ENCODE results near the gene HNRNPUL2. TPM values are rescaled to one million over a fixed set of nuclear protein-coding genes. Genes with fewer than 3 reads are reported as not detected.
"Not testable (repeated sequence)": the region's sequence is repeated elsewhere in the genome, so short reads cannot be mapped to it uniquely, and the experiment has no call there.

Gene HNRNPUL2
- total RNA-seq, 1 experiment from 2014 or later, result 43.5 TPM

GRCh38 chr11:62770778-62771143, 43.5 kb upstream of the HNRNPUL2 start:
- H3K14ac ChIP-seq (ENCODE audit: insufficient read depth, low read length), result peak overlapping the region; percentile 48; the same call in 1 of the 2 replicates
- H2AFZ ChIP-seq (ENCODE audit: low read length), result no peak overlapping the region
- H2BK120ac ChIP-seq (ENCODE audit: low read depth, low read length, poor library complexity, severe bottlenecking), result no peak overlapping the region
- H3K23ac ChIP-seq (ENCODE audit: insufficient read length, low read depth, low read length), result no peak overlapping the region
- H2BK15ac ChIP-seq (ENCODE audit: low read depth, low read length), result no peak overlapping the region
- peak overlapping the region; percentile 78 for H3K4me2 ChIP-seq (ENCODE audit: insufficient read depth, insufficient read length, low read length)
- no peak overlapping the region for H4K5ac ChIP-seq (ENCODE audit: insufficient read length, low read depth, low read length)
- no peaks in the 10 kb centered on the region for H4K20me1 ChIP-seq (ENCODE audit: control insufficient read depth, insufficient read depth, insufficient read length)
- peaks cover 3% of the 10 kb centered on the region for H3K23me2 ChIP-seq (ENCODE audit: insufficient read length, low read depth, low read length, poor library complexity, severe bottlenecking)
- no peak overlapping the region for H4K91ac ChIP-seq (ENCODE audit: insufficient read length, low read depth, low read length)
- peaks cover 3% of the 10 kb centered on the region for H3K79me2 ChIP-seq (ENCODE audit: insufficient read depth, low read length)
- Mint-ChIP-seq H3K27me3 (ENCODE audit: low read depth) (no peaks in the 10 kb centered on the region), H3K36me3 (ENCODE audit: insufficient read depth in 1 of 3, low read depth in 3 of 3) (peaks cover 18 to 37% (median 27%) of the 10 kb centered on the region in 3 experiments), H3K27ac (peak overlapping the region; percentile 95 to 98 (median 95)), H3K4me3 (peak overlapping the region; percentile 87 to 94), H3K4me1 (peaks cover 16 to 19% of the 10 kb centered on the region in 2 experiments), H3K9me3 (no peaks in the 10 kb centered on the region; a peak in 1 of 5 replicates)
- H3K4ac ChIP-seq (ENCODE audit: low read depth, low read length), result no peak overlapping the region
- H2BK20ac ChIP-seq (ENCODE audit: low read depth, low read length, poor library complexity, severe bottlenecking), result no peak overlapping the region
- peak overlapping the region; percentile 60 for H3K9ac ChIP-seq (ENCODE audit: extremely low read depth, insufficient read length, low read length)
- no CpG with 5 or more reads among the region's 18 CpGs for WGBS (ENCODE audit: extremely low coverage, insufficient read length, low lambda C conversion rate)
- no peaks in the 10 kb centered on the region for H3K79me1 ChIP-seq (ENCODE audit: insufficient read depth, low read depth, low read length, poor library complexity, severe bottlenecking)
- peak overlapping the region; percentile 37 for H3K18ac ChIP-seq (ENCODE audit: insufficient read length, low read depth, low read length)
- H3K56ac ChIP-seq (ENCODE audit: insufficient read length, low read depth, low read length), result no peak overlapping the region
- no peak overlapping the region for H3T11ph ChIP-seq (ENCODE audit: low read length)
- peak overlapping the region; percentile 20 for H3K27ac ChIP-seq (ENCODE audit: insufficient read length, low read depth, low read length)
- H2AK5ac ChIP-seq (ENCODE audit: insufficient read length, low read length), result no peak overlapping the region
- TF ChIP-seq, protein P1, sequence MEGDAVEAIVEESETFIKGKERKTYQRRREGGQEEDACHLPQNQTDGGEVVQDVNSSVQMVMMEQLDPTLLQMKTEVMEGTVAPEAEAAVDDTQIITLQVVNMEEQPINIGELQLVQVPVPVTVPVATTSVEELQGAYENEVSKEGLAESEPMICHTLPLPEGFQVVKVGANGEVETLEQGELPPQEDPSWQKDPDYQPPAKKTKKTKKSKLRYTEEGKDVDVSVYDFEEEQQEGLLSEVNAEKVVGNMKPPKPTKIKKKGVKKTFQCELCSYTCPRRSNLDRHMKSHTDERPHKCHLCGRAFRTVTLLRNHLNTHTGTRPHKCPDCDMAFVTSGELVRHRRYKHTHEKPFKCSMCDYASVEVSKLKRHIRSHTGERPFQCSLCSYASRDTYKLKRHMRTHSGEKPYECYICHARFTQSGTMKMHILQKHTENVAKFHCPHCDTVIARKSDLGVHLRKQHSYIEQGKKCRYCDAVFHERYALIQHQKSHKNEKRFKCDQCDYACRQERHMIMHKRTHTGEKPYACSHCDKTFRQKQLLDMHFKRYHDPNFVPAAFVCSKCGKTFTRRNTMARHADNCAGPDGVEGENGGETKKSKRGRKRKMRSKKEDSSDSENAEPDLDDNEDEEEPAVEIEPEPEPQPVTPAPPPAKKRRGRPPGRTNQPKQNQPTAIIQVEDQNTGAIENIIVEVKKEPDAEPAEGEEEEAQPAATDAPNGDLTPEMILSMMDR (conservative IDR thresholded peaks at IDR 0.05), result no peak
- peak; percentile 78 for DNase-seq
- no peaks in the 10 kb centered on the region for H3K27me3 ChIP-seq (ENCODE audit: insufficient read depth, low read length)
- no peak overlapping the region for H2BK12ac ChIP-seq (ENCODE audit: insufficient read length, low read depth, low read length)
- no peaks in the 10 kb centered on the region for H3K4me1 ChIP-seq (ENCODE audit: insufficient read depth, low read length)
- H3K9me3 ChIP-seq (ENCODE audit: control insufficient read depth, low read depth, low read length), result no peaks in the 10 kb centered on the region
- H4K8ac ChIP-seq (replicated peaks; ENCODE audit: insufficient read length, low read depth, low read length), result no peak overlapping the region
- no peak overlapping the region for H2BK5ac ChIP-seq (ENCODE audit: insufficient read length, low read length)

DNA sequence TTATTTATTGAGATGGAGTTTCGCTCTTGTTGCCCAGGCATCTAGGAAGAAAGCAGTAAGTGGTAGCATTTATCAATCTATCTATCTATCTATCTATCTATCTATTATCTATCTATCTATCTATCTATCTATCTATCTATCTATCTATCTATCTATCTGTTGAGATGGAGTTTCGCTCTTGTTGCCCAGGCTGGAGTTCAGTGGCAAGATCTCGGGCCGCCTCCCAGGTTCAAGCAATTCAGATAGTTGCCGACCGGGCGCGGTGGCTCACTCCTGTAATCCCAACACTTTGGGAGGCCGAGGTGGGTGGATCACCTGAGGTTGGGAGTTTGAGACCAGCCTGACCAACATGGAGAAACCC, 33.6 kb upstream of the HNRNPUL2 start:
- H4K20me1 ChIP-seq (ENCODE audit: control insufficient read depth, insufficient read depth, insufficient read length); H2BK15ac ChIP-seq (ENCODE audit: low read depth, low read length); H3T11ph ChIP-seq (ENCODE audit: low read length); H2BK12ac ChIP-seq (ENCODE audit: insufficient read length, low read depth, low read length); H3K4ac ChIP-seq (ENCODE audit: low read depth, low read length); H4K5ac ChIP-seq (ENCODE audit: insufficient read length, low read depth, low read length); H3K27me3 Mint-ChIP-seq (ENCODE audit: low read depth); H3K9me3 ChIP-seq (ENCODE audit: control insufficient read depth, low read depth, low read length); H2BK20ac ChIP-seq (ENCODE audit: low read depth, low read length, poor library complexity, severe bottlenecking); H2BK120ac ChIP-seq (ENCODE audit: low read depth, low read length, poor library complexity, severe bottlenecking); H3K56ac ChIP-seq (ENCODE audit: insufficient read length, low read depth, low read length); H3K4me1 ChIP-seq (ENCODE audit: insufficient read depth, low read length); H3K14ac ChIP-seq (ENCODE audit: insufficient read depth, low read length); H4K8ac ChIP-seq (replicated peaks; ENCODE audit: insufficient read length, low read depth, low read length); H3K27me3 ChIP-seq (ENCODE audit: insufficient read depth, low read length); H3K27ac ChIP-seq (ENCODE audit: insufficient read length, low read depth, low read length); H4K91ac ChIP-seq (ENCODE audit: insufficient read length, low read depth, low read length); H3K4me2 ChIP-seq (ENCODE audit: insufficient read depth, insufficient read length, low read length); H3K18ac ChIP-seq (ENCODE audit: insufficient read length, low read depth, low read length); H2AFZ ChIP-seq (ENCODE audit: low read length); H3K79me1 ChIP-seq (ENCODE audit: insufficient read depth, low read depth, low read length, poor library complexity, severe bottlenecking); H2AK5ac ChIP-seq (ENCODE audit: insufficient read length, low read length); H3K23ac ChIP-seq (ENCODE audit: insufficient read length, low read depth, low read length); H2BK5ac ChIP-seq (ENCODE audit: insufficient read length, low read length); H3K9me3 Mint-ChIP-seq; H3K23me2 ChIP-seq (ENCODE audit: insufficient read length, low read depth, low read length, poor library complexity, severe bottlenecking); H3K9ac ChIP-seq (ENCODE audit: extremely low read depth, insufficient read length, low read length): not testable (repeated sequence)
- Mint-ChIP-seq H3K4me3 (peak overlapping the region; percentile 97 to 98), H3K36me3 (ENCODE audit: insufficient read depth in 1 of 3, low read depth in 3 of 3) (peaks cover 17 to 23% (median 23%) of the 10 kb centered on the region in 3 experiments; a peak in 6 of 7 replicates), H3K27ac (peak overlapping the region in 2 of 3 experiments; percentile 6 to 53; a peak in 1 of 7 replicates), H3K4me1 (peaks cover 28 to 40% of the 10 kb centered on the region in 2 experiments)
- WGBS (ENCODE audit: extremely low coverage, insufficient read length, low lambda C conversion rate), result no CpG with 5 or more reads among the region's 9 CpGs
- peaks cover 15% of the 10 kb centered on the region; the same call in 1 of the 2 replicates for H3K79me2 ChIP-seq (ENCODE audit: insufficient read depth, low read length)
- DNase-seq, result peak; percentile 49

All from H9 (cell line).